Endothelial cell of umbilical vein (primary cell): ENCODE measurements around the gene PIP5K1C. TPM values are rescaled to one million over a fixed set of nuclear protein-coding genes. Genes with fewer than 3 reads are reported as not detected.
A peak's percentile ranks its signal among the peaks of the same experiment; 100 is the strongest.

Source experiments
- BruUV-seq: library from RNA; stranded (reverse); fragments of 400-500 nt; replicated peaks from 2 replicates; lab custom pipeline; 2021; lab: Mats Ljungman, UMichigan
- CTCF ChIA-PET: fragments of 300-600, 350-600 bp; sonication (Branson Sonifier 250); formaldehyde crosslinking; loops from one replicate; lab custom pipeline; 2021; ENCODE audit warnings: antibody characterized with exemption, inconsistent platforms; lab: Charles Lee
- POLR2A ChIA-PET: fragments of 300-600, 350-600 bp; sonication (Branson Sonifier 250); formaldehyde crosslinking; loops from one replicate; lab custom pipeline; 2021; ENCODE audit warnings: antibody characterized with exemption, inconsistent platforms; lab: Charles Lee
- DNase-seq: peaks from one replicate; pipeline ENCODE4 v3.0.0-alpha.2; 2011; ENCODE audit warnings: low read depth, low spot score
- FAIRE-seq: peaks from 2 replicates; lab custom pipeline; 2011; peaks lifted over from hg19 to GRCh38; lab: Jason Lieb, UNC
- H2AFZ ChIP-seq: 2 replicates; pipeline ENCODE4 v1.6.0; 2012; ENCODE audit warnings: low read depth, low read length, control low read depth, inconsistent platforms
- H3K27ac ChIP-seq: 2 replicates; pipeline ENCODE4 v1.5.1; 2011; ENCODE audit warnings: low read depth, mild to moderate bottlenecking, control low read depth, low read length, moderate library complexity; ENCODE audit not compliant: insufficient read depth
- H3K27me3 ChIP-seq, 2 experiments: 2 replicates each; pipeline versions ENCODE4 v1.6.0 to v1.6.1; 2011; ENCODE audit warnings: low read length in 2 of 2, mixed read lengths in 1 of 2; ENCODE audit not compliant: control insufficient read depth in 2 of 2, insufficient read depth in 2 of 2
- H3K36me3 ChIP-seq, 2 experiments: 2 replicates in 1 of 2; 3 replicates in 1 of 2; pipeline ENCODE4 v1.5.1; 2011; ENCODE audit warnings: low read length in 2 of 2, mild to moderate bottlenecking in 1 of 2, moderate library complexity in 1 of 2; ENCODE audit not compliant: control insufficient read depth in 2 of 2, insufficient read depth in 2 of 2; ENCODE audit errors: extremely low read depth in 1 of 2
- H3K4me1 ChIP-seq: 3 replicates; pipeline ENCODE4 v1.5.1; 2011; ENCODE audit warnings: mild to moderate bottlenecking, low read length; ENCODE audit not compliant: control insufficient read depth, insufficient read depth; ENCODE audit errors: extremely low read depth
- H3K4me2 ChIP-seq: 2 replicates; pipeline ENCODE4 v1.6.1; 2011; ENCODE audit warnings: low read length, control low read depth, mixed read lengths; ENCODE audit not compliant: insufficient read depth
- H3K4me3 ChIP-seq, 3 experiments: fragments of 200-600 bp in 1 of 3; sonication (generic), shearing (Covaris generic) in 1 of 3; replicated peaks in 1 of 3; 2 replicates each; pipeline ENCODE4 v1.5.1; 2011 to 2016; ENCODE audit warnings: control low read depth in 3 of 3, low read length in 3 of 3, mild to moderate bottlenecking in 2 of 3, inconsistent platforms in 1 of 3, low read depth in 1 of 3, moderate library complexity in 1 of 3; ENCODE audit not compliant: insufficient read depth in 1 of 3
- H3K79me2 ChIP-seq: 2 replicates; pipeline ENCODE4 v1.6.0; 2012; ENCODE audit warnings: low read length, inconsistent platforms; ENCODE audit not compliant: control insufficient read depth, insufficient read depth
- H3K9ac ChIP-seq: replicated peaks from 2 replicates; pipeline ENCODE3; 2011; ENCODE audit warnings: low read length, control low read depth; ENCODE audit not compliant: insufficient read depth; ENCODE audit errors: extremely low read depth
- H3K9me1 ChIP-seq: replicated peaks from 3 replicates; pipeline ENCODE4 v1.6.0; 2011; ENCODE audit warnings: mild to moderate bottlenecking, low read length; ENCODE audit not compliant: control insufficient read depth, insufficient read depth; ENCODE audit errors: extremely low read depth
- H3K9me3 ChIP-seq: replicated peaks from 2 replicates; pipeline ENCODE4 v1.5.1; 2012; ENCODE audit warnings: low read length, inconsistent platforms; ENCODE audit not compliant: control insufficient read depth, insufficient read depth
- H4K20me1 ChIP-seq: replicated peaks from 2 replicates; pipeline ENCODE3; 2011; ENCODE audit warnings: mild to moderate bottlenecking, low read length; ENCODE audit not compliant: control insufficient read depth, insufficient read depth; ENCODE audit errors: extremely low read depth
- CTCF ChIP-seq, 2 donors: IDR thresholded peaks; 1 replicate in 1 of 2; 2 replicates in 1 of 2; pipeline ENCODE4 v1.5.1; 2011; ENCODE audit warnings: low read length in 2 of 2, mild to moderate bottlenecking in 2 of 2, moderate library complexity in 2 of 2, control low read depth in 1 of 2, inconsistent platforms in 1 of 2, low read depth in 1 of 2; ENCODE audit not compliant: insufficient read depth in 1 of 2; ENCODE audit errors: extremely low read depth in 1 of 2
- EZH2 ChIP-seq: IDR thresholded peaks from 2 replicates; pipeline ENCODE4 v1.6.1; 2012; ENCODE audit warnings: borderline replicate concordance, low read depth, mild to moderate bottlenecking, moderate library complexity, low read length, inconsistent platforms; ENCODE audit not compliant: severe bottlenecking
- FOS ChIP-seq: IDR thresholded peaks from 2 replicates; pipeline ENCODE4 v1.6.1; 2011; ENCODE audit warnings: mild to moderate bottlenecking, low read length, moderate library complexity, borderline replicate concordance; ENCODE audit not compliant: insufficient read depth
- GATA2 ChIP-seq: IDR thresholded peaks from 2 replicates; pipeline ENCODE4 v1.7.0; 2011; ENCODE audit warnings: low read depth, mild to moderate bottlenecking, moderate library complexity, mixed read lengths, low read length; ENCODE audit not compliant: insufficient read length, insufficient read depth
- JUN ChIP-seq: IDR thresholded peaks from 2 replicates; pipeline ENCODE4 v1.6.1; 2011; ENCODE audit warnings: borderline replicate concordance, low read depth; ENCODE audit not compliant: insufficient read length, insufficient read depth
- MAX ChIP-seq: IDR thresholded peaks from 2 replicates; pipeline ENCODE4 v1.6.1; 2011; ENCODE audit not compliant: insufficient read depth, insufficient read length
- MYC ChIP-seq: IDR thresholded peaks from one replicate; pipeline ENCODE4 v1.6.1; 2011; ENCODE audit warnings: mild to moderate bottlenecking, low read depth, low read length
- POLR2A ChIP-seq: IDR thresholded peaks from 2 replicates; pipeline ENCODE4 v1.6.1; 2012; ENCODE audit warnings: low read depth, mild to moderate bottlenecking, control low read depth, low read length
- POLR2AphosphoS5 ChIP-seq: IDR thresholded peaks from 2 replicates; pipeline ENCODE4 v1.6.1; 2012; ENCODE audit warnings: low read depth, mild to moderate bottlenecking, control low read depth, low read length, moderate library complexity; ENCODE audit not compliant: insufficient read depth
- dilution Hi-C: fragments of 300-500 bp; cut with MboI; formaldehyde crosslinking; loops from one replicate; pipeline ENCODE4 v1.15.0; 2019; ENCODE audit warnings: low sequenced_read_pairs; ENCODE audit not compliant: extremely low pct_ligation_motif_present
- intact Hi-C: fragments of 100-400 bp; cut with micrococcal nuclease; formaldehyde crosslinking; loops from one replicate; pipeline ENCODE4 v1.10.0; 2022
- polyA plus RNA-seq, 4 experiments: library from polyadenylated mRNA; depleted of rRNA in 3 of 4; stranded (reverse) in 3 of 4; unstranded in 1 of 4; fragments of >200 nt; gene quantifications; 2 replicates each; pipeline versions ENCODE4 v1.2.1 to v1.2.3, GENCODE V29; 2011 to 2012; ENCODE audit warnings: missing spikeins in 1 of 4
- total RNA-seq: library from RNA; stranded (reverse); gene quantifications from 2 replicates; pipeline ENCODE4 v1.2.3, GENCODE V29; 2021

Gene PIP5K1C
- total and polyA plus RNA-seq, 2 donors (not counting 3 experiments of a cell fraction or from before 2014, with no cell fraction given): 31.6 to 79.5 TPM

- no peak overlapping the region for H3K4me2 ChIP-seq
- H3K27ac ChIP-seq: no peak overlapping the region
- BruUV-seq: no TSS peak
- no peaks in the 10 kb centered on the region for H3K27me3 ChIP-seq
- H3K9me1 ChIP-seq: no peaks in the 10 kb centered on the region
- no peak overlapping the region for H2AFZ ChIP-seq
- no peaks in the 10 kb centered on the region for H3K79me2 ChIP-seq
- ChIA-PET CTCF (interaction anchor here (0.6 to 1.5 kb wide), 3 partner anchors 8 to 13 kb away, joined by 3 to 5 read pairs (median 3); no protein-coding TSS in a partner anchor), POLR2A (interaction anchor here (0.5 kb wide), 1 partner anchor 282 kb away, joined by 7 read pairs; no protein-coding TSS in a partner anchor)
- H3K36me3 ChIP-seq: no peaks in the 10 kb centered on the region
- no peak overlapping the region for H3K4me3 ChIP-seq
- no peak overlapping the region for H3K9ac ChIP-seq
- TF ChIP-seq CTCF (IDR thresholded peaks at IDR 0.05; ENCODE audit: extremely low read depth in 1 of 2, insufficient read depth in 1 of 2, low read depth in 1 of 2, low read length in 2 of 2): peak in 1 of 2 donors; percentile 29
- no peak for TF ChIP-seq MAX
- intact Hi-C loops: no loop called here
- no peak for DNase-seq
- H3K4me1 ChIP-seq: no peaks in the 10 kb centered on the region
- FAIRE-seq: no peak
- no peaks in the 10 kb centered on the region for H4K20me1 ChIP-seq
- dilution Hi-C loops: no loop called here
- no peaks in the 10 kb centered on the region for H3K9me3 ChIP-seq
These were observed 100.5 kb downstream of the PIP5K1C start for GRCh38 chr19:3599776-3600187.

GRCh38 chr19:3595521-3596061 is 104.7 kb downstream of the PIP5K1C start:
- FAIRE-seq: no peak
- no peaks in the 10 kb centered on the region for H3K79me2 ChIP-seq
- intact Hi-C loops (no loop called here), dilution Hi-C loops (no loop called here)
- TF ChIP-seq CTCF (IDR thresholded peaks at IDR 0.05; ENCODE audit: extremely low read depth in 1 of 2, insufficient read depth in 1 of 2, low read depth in 1 of 2, low read length in 2 of 2) (no peak), MYC (no peak), MAX (no peak), POLR2A (no peak), POLR2AphosphoS5 (no peak), GATA2 (no peak), FOS (no peak), EZH2 (no peak), JUN (no peak)
- H3K4me3 ChIP-seq: no peak overlapping the region
- CTCF ChIA-PET: interaction anchor here (1.5 kb wide), 1 partner anchor 10 kb away, joined by 5 read pairs; the partner anchor contains the start of gene GIPC3
- no peak overlapping the region for H3K27ac ChIP-seq
- H3K4me2 ChIP-seq: no peak overlapping the region
- H3K9ac ChIP-seq: no peak overlapping the region
- DNase-seq: no peak
- H3K36me3 ChIP-seq: no peaks in the 10 kb centered on the region
- POLR2A ChIA-PET: no interaction called here
- peaks cover 0 to 2% of the 10 kb centered on the region in 2 experiments for H3K27me3 ChIP-seq
- H4K20me1 ChIP-seq: no peaks in the 10 kb centered on the region
- H3K4me1 ChIP-seq: no peaks in the 10 kb centered on the region
- H3K9me3 ChIP-seq: no peaks in the 10 kb centered on the region
- BruUV-seq: no TSS peak
- H3K9me1 ChIP-seq: no peaks in the 10 kb centered on the region
- no peak overlapping the region for H2AFZ ChIP-seq
